KMS-11 (cell line): ENCODE results near the gene SYK.
"Not testable (repeated sequence)": the region's sequence is repeated elsewhere in the genome, so short reads cannot be mapped to it uniquely, and the experiment has no call there.

ENCODE experiments used
- H2AFZ ChIP-seq: fragments of 200-600 bp; sonication (generic); 2 replicates; pipeline ENCODE4 v1.6.1; 2016; ENCODE audit warnings: antibody characterized with exemption, mixed run types, low read depth
- H3K27ac ChIP-seq: fragments of 200-600 bp; sonication (generic); 2 replicates; pipeline ENCODE4 v1.6.1; 2016; ENCODE audit warnings: mild to moderate bottlenecking, mixed run types
- H3K27me3 ChIP-seq: fragments of 200-600 bp; sonication (generic); 2 replicates; pipeline ENCODE4 v1.6.1; 2017; ENCODE audit warnings: mild to moderate bottlenecking, low read depth, mixed run types, moderate library complexity; ENCODE audit not compliant: insufficient read depth
- H3K36me3 ChIP-seq: fragments of 200-600 bp; sonication (generic); 2 replicates; pipeline ENCODE4 v1.6.1; 2017; ENCODE audit warnings: mild to moderate bottlenecking, mixed run types; ENCODE audit not compliant: insufficient read depth
- H3K4me1 ChIP-seq: fragments of 200-600 bp; sonication (generic); 2 replicates; pipeline ENCODE4 v1.6.1; 2016; ENCODE audit warnings: mild to moderate bottlenecking, low read depth, mixed run types; ENCODE audit not compliant: poor library complexity, severe bottlenecking
- H3K4me2 ChIP-seq: fragments of 200-600 bp; sonication (generic); 2 replicates; pipeline ENCODE4 v1.7.0; 2016; ENCODE audit warnings: mild to moderate bottlenecking, mixed run types
- H3K4me3 ChIP-seq: fragments of 200-600 bp; sonication (generic); IDR thresholded peaks from 2 replicates; pipeline ENCODE4 v1.6.1; 2017; ENCODE audit warnings: low read depth, low read length, mixed read lengths; ENCODE audit not compliant: insufficient read depth
- H3K79me2 ChIP-seq: fragments of 200-600 bp; sonication (generic); 2 replicates; pipeline ENCODE4 v1.6.1; 2016; ENCODE audit warnings: low read depth, mixed run types; ENCODE audit not compliant: insufficient read depth
- H3K9ac ChIP-seq: fragments of 200-600 bp; sonication (generic); 2 replicates; pipeline ENCODE4 v1.6.1; 2016; ENCODE audit warnings: mild to moderate bottlenecking, mixed run types
- H4K20me1 ChIP-seq: fragments of 200-600 bp; sonication (generic); 2 replicates; pipeline ENCODE4 v1.6.1; 2016; ENCODE audit warnings: mild to moderate bottlenecking, mixed run types; ENCODE audit not compliant: insufficient read depth
- TF ChIP-seq, protein P1 (sequence below): fragments of 200-600 bp; sonication (generic); conservative IDR thresholded peaks from 2 replicates; pipeline ENCODE4 v1.6.1; 2017; ENCODE audit warnings: low read depth, mild to moderate bottlenecking, antibody characterized with exemption, low read length, moderate library complexity, mixed read lengths

SYK gene

DNA sequence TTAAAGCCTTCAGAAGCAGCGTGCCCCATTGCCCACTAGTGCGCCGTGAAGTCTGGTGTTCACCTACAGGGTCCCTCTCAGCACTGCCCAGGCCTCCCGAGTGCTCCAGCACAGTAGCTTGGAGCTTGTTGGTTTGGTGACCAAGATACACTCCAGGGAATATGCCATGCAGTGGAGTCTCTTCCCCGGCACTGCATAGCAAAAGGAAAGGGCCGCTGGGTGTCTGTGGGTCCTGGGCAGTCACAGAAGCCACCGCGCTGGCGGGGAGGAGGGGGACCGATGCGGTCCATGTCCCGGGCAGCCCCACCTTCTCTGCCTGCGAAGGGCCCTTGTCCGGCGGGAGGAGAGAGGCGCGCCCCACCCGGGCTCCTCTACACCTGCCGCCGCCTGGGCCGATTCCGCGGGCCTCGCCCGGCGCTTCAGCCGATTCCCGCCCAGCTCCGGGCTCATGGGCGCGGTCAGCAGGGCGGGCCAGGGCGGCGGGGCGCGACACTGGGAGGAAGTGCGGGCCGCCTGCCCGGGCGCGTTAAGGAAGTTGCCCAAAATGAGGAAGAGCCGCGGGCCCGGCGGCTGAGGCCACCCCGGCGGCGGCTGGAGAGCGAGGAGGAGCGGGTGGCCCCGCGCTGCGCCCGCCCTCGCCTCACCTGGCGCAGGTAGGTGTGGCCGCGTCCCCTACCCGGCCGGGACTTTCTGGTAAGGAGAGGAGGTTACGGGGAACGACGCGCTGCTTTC lies at the start of gene SYK:
Gene SYK, plus strand, starts transcription at position 579 of the 732 bp plus-strand sequence. CDS start 42,080 bp downstream, outside the sequence.
- TF ChIP-seq, protein P1, sequence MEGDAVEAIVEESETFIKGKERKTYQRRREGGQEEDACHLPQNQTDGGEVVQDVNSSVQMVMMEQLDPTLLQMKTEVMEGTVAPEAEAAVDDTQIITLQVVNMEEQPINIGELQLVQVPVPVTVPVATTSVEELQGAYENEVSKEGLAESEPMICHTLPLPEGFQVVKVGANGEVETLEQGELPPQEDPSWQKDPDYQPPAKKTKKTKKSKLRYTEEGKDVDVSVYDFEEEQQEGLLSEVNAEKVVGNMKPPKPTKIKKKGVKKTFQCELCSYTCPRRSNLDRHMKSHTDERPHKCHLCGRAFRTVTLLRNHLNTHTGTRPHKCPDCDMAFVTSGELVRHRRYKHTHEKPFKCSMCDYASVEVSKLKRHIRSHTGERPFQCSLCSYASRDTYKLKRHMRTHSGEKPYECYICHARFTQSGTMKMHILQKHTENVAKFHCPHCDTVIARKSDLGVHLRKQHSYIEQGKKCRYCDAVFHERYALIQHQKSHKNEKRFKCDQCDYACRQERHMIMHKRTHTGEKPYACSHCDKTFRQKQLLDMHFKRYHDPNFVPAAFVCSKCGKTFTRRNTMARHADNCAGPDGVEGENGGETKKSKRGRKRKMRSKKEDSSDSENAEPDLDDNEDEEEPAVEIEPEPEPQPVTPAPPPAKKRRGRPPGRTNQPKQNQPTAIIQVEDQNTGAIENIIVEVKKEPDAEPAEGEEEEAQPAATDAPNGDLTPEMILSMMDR, result no peak
- Histone ChIP-seq H3K4me2 (no peak within 1 kb of the TSS), H3K27me3 (no peaks in the 10 kb centered on the region), H3K9ac (no peak within 1 kb of the TSS; the same call in 1 of the 2 replicates), H3K36me3 (no peaks in the 10 kb centered on the region), H3K4me3 (no peak within 1 kb of the TSS), H3K79me2 (no peaks in the 10 kb centered on the region), H2AFZ (peak within 1 kb of the TSS; percentile 39; the same call in 1 of the 2 replicates), H3K27ac (no peak within 1 kb of the TSS), H4K20me1 (no peaks in the 10 kb centered on the region), H3K4me1 (peaks cover 11% of the 10 kb centered on the region)

DNA sequence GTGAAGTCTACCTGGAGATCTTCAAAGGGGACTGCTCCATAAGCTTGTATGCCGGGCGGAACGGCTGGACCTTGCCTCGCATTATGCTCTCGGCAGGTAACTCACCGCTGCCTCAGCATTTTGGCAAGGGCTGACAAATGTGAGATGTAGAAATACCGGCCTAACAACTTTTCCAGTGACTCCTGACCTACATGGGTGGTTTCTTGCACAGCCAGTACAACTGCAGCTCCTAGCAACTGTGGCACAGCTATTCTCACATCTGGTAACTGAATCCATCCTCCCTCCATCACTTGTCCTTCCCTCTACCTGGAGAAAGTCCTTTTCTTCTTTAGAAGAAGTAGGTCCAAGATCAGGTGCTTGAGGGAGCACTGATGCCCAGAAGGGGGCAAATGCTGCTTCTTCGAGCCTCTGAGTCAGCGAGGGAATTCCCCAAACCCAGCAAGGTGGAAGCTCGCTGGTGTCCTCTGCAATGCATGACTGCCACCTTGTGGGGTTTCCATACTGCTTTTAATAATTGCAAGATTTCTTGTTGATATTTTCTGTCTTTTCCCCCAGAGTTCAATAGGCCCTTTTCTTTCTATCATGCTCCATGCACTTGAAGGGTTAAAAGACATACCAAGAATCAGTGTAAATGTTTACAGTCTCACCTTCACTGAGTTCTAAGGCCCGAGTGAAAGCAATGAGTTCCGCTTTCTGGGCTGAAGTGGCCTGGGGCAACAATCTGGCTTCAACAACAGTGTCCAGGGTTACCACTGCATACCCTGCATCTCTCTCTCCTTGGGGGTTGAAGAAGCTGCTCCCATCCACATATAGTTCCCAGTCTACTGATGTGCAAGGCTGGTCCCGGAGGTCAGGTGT lies 45.9 kb upstream of the SYK start:
- H2AFZ ChIP-seq, H4K20me1 ChIP-seq, H3K79me2 ChIP-seq, H3K4me3 ChIP-seq, H3K27ac ChIP-seq, H3K4me1 ChIP-seq, H3K9ac ChIP-seq, H3K4me2 ChIP-seq, H3K27me3 ChIP-seq, H3K36me3 ChIP-seq: not testable (repeated sequence)
- TF ChIP-seq, protein P1, result peak; percentile 66

DNA sequence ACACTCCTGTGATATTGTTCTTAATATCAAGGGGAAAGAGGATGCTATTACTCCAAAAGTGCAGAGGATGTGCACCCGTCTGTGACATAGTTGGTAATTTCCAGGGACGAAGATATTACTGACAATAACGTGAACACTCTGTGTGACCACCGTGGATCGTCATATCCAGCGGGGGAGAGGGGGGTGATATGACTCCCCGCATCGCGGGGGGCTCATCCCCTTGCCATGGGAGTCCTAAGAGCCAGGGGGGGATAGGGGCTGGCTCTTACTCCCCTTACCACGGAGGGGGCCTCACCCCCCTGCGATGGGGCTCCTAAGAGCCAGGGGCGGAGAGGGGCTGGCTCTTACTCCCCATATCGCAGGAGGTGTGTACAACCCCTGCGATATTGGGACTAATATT lies 41.0 kb upstream of the SYK start:
- H3K27ac ChIP-seq, H4K20me1 ChIP-seq, H3K79me2 ChIP-seq, H3K36me3 ChIP-seq, H2AFZ ChIP-seq, H3K9ac ChIP-seq, H3K4me3 ChIP-seq, H3K4me1 ChIP-seq, H3K4me2 ChIP-seq, H3K27me3 ChIP-seq: not testable (repeated sequence)

DNA sequence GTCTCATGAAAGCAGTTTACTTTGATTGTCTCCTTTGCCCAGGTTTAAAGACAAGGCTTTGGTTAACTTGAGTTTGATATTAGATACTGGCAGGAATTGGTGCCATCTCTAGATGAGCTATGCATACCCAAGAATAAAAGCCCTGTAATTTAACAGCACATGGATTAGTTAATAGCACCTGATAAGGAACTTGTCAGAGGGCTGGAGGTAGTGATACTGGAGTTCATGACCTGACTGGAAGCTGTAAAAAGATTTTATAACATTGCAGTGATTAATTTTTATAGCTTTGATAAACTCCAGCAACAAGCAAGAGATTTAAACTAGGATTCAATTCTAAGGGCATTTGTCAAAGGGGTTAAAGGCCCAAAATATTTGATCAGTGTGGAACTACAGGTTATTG lies 34.9 kb upstream of the SYK start:
- H3K27me3 ChIP-seq, result no peaks in the 10 kb centered on the region
- H3K4me3 ChIP-seq, result no peak overlapping the region
- H3K9ac ChIP-seq, result no peak overlapping the region
- H3K4me2 ChIP-seq, result no peak overlapping the region
- no peaks in the 10 kb centered on the region for H3K79me2 ChIP-seq
- TF ChIP-seq, protein P1, result no peak
- H3K4me1 ChIP-seq, result no peaks in the 10 kb centered on the region
- no peaks in the 10 kb centered on the region for H3K36me3 ChIP-seq
- H2AFZ ChIP-seq, result no peak overlapping the region
- H4K20me1 ChIP-seq, result no peaks in the 10 kb centered on the region
- no peak overlapping the region for H3K27ac ChIP-seq
